NCI-H2029 (cell line): ENCODE results near the gene EPHX1.
A peak's percentile ranks its signal among the peaks of the same experiment; 100 is the strongest.
"Not testable (repeated sequence)": the region's sequence is repeated elsewhere in the genome, so short reads cannot be mapped to it uniquely, and the experiment has no call there.

Experiments
- DNase-seq: peaks from one replicate; lab custom pipeline; 2025; lab: John Stamatoyannopoulos, UW

EPHX1 gene

DNA sequence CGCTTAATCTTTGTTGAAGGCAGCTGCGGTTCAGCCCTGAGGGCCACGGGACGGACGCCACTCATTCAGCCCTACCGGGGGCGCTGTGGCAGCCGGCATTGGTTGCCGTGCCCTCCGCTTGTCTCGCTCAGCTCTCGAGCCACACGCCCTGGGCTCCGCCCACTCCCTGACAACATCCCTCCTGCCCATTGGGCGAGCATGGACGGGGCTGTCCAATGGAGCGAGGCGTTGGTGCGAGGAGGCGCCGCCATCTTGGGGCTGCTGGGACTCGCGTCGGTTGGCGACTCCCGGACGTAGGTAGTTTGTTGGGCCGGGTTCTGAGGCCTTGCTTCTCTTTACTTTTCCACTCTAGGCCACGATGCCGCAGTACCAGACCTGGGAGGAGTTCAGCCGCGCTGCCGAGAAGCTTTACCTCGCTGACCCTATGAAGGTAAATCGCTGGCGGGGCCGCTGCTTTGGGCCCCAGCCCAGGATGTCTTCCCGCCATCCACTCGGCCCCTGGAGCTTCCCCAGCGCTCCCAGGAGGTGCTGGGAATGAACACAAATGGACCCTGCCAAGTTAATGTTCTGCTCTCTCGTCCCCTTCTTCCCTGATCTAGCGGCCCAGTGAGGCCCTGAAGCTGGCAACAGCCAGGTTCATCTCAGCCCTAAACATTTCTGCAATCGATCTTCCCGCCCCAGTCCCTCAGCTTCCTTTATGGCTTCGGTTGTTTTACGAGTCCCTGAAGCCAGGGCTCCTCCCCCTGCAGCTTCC, 32.2 kb upstream of the EPHX1 start, which contains the start of gene SRP9:
Gene SRP9, plus strand, starts transcription at position 244 of the 754 bp plus-strand sequence. Its CDS starts 115 bp downstream, at position 359.
- DNase-seq, result peak; percentile 98

DNA sequence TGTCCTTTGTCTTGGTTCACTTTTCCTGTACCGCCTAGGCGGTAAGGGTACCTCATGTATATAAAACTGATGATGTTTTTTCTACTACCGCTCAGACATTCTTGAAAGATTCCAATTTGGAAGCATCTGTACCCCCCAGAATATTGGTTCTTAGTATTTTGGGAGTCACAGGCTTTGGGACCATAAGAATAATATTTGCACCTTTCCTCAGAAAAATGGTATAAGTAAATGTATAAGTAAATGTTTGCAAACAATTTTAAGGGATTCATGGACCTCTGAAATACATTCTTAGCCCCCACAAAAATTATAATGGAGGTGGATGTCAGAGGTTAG, 31.6 kb upstream of the EPHX1 start:
- DNase-seq, result no peak

DNA sequence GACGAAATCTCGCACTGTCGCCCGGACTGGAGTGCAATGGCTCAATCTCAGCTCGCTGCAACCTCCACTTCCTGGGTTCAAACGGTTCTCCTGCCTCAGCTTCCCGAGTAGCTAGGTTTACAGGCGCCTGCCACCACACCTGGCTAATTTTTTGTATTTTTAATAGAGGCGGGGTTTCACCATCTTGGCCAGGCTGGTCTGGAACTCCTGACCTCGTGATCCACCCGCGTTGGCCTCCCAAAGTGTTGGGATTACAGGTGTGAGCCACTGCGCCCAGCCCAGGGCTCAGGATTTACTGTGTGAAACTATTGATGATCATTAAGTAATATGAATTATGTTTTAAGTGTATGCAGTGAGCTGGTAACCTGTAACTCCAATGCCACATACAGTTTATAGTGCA, 30.8 kb upstream of the EPHX1 start:
- not testable (repeated sequence) for DNase-seq

DNA sequence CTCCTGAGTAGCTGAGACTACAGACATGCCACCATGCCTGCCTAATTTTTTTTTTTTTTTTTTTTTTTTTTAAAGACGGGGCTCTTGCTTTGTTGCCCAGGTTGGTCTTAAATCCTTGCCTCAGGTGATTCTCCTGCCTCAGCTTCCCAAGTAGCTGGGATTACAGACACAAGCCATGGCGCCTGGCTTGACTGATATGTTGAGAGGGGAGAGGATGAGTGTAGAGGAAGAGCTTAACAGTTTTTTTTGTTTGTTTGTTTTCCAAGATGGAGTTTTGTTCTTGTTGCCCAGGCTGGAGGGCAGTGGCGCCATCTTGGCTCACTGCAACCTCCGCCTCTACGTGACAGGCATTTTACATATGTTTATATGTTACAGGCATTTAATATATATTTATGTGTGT, 29.8 kb upstream of the EPHX1 start:
- no peak for DNase-seq

DNA sequence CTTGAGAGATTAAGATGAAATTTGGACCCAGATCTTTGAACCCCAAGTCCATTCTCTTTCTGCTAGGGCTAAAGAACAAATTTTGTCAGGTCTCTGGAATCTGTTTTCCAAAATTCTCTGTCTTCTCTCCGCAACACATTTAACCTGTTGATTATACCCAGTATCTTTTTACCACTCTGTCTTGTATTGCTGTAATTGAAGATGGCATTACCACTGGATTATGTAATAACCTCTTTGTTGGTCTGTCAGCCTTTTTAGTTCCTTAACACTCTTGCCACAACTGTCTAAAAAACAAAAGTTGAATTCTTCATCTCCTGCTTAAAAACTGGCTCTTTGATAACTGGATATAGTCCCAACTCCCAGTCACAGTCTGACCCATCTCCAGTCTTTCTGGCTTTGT, 29.3 kb upstream of the EPHX1 start:
- DNase-seq, result no peak

DNA sequence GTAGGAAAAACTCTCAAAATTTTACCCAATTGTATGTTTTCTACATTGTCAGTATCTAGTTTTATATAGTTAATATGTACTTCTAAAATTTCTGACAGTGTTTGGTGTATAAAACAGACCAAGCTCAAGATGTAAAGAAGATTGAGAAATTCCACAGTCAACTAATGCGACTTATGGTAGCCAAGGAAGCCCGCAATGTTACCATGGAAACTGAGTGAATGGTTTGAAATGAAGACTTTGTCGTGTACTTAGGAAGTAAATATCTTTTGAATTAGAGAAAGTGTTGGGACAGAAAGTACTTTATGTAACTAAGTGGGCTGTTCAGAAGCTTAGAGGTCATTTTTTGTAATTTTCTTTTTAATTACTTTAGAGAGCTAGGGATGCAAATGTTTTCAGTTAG, 20.8 kb upstream of the EPHX1 start:
- not testable (repeated sequence) for DNase-seq

DNA sequence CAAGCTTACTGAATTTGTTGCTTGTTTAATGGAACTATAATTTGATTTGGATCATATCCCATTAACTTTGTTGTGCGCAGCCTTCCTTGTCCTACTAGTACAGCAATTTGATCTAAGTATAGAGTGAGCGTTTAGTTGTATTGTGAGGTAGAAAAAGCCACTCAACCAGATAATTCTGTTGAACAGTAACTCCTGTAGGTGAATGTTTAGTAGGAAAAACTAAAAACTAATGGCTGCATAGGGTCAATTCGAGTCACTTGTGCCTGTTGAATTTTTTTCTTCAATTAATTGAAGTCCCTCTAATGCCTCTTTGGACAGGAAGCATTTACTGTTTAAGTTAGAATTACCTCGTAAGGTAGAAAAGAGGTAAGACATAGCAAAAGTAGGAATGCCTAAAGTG, 15.0 kb upstream of the EPHX1 start:
- no peak for DNase-seq

DNA sequence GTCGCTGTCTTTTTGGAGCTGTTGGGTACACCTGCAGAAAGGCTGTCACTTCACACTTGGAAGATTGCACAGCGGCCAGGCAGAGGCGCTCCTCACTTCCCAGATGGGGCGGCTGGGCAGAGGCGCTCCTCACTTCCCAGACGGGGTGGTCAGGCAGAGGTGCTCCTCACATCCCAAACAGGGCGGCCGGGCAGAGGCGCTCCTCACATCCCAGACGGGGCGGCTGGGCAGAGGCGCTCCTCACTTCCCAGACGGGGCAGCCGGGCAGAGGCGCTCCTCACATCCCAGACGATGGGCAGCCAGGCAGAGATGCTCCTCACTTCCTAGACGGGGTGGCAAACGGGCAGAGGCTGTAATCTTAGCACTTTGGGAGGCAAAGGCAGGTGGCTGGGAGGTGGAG, 13.8 kb upstream of the EPHX1 start:
- not testable (repeated sequence) for DNase-seq

DNA sequence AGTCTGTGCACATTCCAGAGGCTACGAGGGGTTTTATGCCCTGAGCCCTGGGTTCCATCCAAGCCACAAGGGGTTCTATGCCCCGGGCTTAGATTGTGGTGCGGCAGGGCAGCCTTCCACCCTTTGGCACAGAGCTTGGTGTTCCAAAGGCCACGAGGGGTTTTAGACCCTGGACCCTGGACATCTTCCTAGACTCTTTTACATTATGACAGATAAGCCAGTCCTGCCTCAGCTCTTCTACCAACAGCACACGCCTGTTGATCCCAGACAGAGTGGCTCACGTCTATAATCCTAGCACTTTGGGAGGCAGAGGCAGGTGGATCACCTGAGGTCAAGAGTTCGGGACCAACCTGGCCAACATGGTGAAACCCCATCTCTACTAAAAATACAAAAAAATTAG, 8.8 kb upstream of the EPHX1 start:
- DNase-seq, result not testable (repeated sequence)

DNA sequence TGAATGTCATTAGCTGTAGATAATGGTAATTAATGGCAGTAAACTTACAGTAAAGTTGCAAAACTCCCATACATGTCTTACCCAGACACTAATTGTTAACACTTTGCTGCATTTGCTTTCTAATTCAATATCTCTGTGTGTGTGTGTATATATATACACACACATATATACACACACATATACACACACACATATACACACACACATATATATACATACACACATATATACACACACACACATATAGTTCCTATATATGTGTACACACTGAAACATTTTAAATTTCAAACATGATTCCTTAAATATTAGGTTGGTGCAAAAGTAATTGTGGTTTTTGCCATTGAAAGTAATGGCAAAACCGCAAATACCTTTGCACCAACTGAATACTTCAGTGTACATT, 3.7 kb upstream of the EPHX1 start:
- no peak for DNase-seq

DNA sequence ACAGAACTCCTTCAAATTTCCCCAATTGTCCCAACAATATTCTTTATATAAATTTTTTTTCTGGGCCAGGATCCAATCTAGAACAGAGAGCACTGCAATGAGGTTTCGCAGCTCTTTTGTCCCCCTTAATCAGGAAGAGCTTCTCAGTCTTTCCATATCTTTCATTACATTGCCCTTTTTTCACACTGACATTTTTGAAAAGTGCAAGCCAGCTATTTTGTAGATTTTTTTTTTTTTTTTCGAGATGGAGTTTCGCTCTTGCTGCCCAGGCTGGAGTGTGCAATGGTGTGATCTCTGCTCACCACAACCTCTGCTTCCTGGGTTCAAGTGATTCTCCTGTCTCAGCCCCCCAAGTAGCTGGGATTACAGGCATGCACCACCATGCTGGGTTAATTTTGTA, 3.2 kb upstream of the EPHX1 start:
- not testable (repeated sequence) for DNase-seq

DNA sequence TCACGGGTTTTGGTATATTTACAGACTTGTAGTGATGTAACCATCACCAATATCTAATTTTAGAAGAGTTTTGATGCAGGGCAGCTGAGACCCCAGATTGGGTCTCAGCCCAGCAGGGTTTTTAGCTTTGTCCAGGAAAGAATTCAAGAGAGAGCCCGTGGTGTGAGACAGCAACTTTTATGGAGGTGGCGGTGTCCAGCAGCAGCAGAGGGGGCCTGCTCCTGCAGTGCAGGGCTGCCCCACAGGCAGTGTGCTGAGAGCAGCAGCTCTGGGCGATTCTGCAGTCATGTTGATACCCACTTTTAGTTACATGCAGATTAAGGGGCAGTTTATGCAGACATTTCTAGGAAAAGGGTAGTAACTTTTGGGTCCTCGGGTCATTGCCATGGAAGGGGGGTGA, 1.8 kb upstream of the EPHX1 start:
- DNase-seq, result no peak

DNA sequence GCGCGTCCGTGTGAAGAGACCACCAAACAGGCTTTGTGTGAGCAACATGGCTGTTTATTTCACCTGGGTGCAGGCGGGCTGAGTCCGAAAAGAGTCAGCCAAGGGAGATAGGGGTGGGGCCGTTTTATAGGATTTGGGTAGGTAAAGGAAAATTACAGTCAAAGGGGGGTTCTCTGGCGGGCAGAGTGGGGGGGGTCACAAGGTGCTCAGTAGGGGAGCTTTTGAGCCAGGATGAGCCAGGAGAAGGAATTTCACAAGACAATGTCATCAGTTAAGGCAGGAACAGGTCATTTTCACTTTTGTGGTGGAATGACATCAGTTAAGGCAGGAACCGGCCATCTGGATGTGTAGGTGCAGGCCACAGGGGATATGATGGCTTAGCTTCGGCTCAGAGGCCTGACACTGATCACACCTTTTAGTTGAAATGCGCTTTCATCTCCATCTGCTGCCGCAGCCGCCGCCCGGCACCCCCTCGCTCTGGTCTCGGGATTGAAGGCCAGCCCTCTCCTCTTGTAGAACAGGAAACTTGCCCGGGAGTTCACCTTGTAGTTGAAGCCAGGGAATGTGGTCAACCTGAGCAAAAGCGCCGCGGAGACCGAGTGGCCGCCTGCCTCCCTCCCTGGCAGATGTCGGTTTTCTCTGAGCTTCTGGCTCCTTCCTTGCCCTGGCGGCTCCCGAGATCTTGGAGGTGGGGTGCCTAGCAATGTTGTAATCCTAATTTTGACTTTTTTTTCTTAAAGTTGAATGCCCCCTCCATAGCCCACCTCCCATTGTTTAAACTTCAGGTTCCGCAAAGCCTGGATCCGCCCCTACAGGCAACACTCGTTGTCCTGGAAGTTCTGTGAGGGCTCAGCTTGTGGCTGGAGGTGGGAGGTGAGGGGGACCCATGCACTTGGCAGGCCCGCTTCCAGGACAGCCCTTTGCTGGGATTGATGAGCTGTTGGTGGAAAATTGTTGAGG, 935 bp downstream of the EPHX1 start:
- DNase-seq, result not testable (repeated sequence)

DNA sequence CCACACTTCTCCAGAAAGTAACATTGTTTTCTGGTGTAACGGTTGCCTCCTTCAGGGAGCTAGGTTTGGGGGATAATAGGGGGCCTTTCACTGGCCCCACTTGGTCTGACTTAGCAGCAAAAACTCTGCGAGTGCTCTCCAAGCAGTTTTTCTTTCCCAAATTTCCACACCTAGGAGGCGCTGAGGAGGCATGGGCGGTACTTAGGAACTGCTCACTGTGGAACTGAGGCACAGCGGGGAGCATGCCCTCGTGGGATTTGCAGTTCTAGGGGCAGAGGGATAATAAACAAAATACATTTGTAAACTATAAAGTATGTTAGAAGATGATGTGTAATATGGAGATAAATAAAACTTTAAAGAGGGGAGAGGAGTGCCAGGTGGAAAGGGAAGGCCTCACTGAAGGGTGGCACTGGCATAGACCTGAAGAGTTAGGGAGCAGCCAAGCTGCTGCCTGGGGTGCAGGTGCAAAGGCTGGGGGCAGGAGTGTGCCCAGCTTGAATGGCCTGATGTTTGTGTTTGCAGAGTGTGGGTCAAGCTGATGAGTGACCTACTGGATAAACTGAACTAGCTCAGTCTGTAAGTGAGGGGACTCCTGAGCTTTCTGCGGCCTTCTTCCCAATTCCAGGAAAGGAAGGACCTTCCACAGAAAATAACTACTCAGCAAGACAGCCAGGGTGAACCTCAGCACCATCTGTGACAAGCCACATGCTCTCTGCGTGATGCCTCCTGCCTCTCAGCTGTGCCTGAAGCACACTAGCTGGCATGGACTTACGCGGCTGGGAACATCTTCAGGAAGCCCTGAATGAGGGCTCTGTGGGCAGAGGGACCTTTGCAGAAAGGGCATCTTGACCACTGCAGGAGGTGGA, 1.9 kb downstream of the EPHX1 start:
- DNase-seq, result no peak

DNA sequence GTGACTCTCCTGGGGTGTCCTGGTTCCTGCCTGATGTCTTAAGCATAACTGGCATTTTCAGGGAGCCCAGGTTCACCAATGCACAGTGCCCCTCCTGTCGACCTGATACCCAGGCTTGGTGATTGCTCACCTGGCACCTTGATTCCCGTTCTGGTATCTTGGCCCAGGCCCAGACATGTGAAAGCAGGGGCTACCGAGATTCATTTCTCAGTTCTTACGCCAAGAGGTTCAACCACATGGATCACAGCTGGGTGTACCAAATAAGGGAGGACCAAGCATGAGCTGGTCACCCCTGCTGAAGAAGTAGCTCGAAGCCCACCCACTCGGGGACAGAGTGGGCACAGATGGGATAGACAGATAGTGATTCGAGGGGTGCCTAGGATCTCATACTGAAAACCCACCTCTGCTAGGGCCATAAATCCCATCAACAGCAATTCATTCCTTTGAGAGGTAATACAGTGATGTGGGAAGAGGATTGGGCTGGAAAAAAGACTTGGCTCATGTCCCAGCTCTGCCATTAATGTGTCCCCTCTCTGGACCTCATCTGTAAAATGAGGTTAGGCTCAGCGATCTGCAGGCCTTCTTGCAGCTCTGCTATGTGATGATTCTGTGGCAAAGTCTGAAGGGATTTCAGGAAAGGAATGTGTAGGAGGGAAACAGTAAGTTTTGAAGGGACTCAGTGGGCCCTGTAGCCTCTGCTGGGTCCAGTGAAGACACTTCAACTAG, 2.7 kb downstream of the EPHX1 start:
- no peak for DNase-seq

DNA sequence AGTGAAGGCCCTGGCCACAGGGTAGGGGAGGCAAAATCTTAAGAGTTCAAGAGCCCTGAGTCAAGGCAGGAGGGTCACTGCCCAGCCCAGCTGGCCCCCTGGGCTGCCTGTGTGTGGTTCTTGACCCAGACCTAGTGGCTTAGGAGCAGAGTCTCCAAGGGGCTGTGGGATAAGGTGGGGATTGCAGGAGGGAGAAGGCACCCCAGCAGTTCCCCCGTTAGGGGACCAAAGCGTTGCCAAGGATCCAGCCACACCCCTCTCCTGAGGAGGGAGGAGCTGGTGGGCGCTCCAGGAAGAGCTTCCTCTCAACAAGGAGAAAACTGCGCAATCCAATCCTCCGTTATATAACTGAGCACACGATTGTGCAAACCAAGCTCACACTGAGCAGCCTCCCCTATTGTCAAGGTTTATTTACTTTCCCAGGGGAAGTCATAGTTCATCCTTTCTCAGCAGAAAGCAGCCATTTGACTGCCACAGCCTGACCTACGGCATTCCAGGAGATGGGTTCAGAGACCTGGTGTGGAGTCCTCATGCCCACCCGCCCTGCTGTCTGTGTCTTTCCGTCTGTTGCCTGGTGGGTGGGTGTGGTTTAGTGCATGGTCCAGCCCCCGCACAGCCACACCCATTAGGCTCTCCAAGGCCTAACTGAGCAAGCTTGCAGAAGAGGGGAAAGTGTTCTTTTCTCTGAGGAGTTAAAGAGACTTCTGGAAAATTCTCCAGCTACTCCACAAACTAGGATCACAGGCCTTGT, 3.5 kb downstream of the EPHX1 start:
- peak; percentile 81 for DNase-seq

DNA sequence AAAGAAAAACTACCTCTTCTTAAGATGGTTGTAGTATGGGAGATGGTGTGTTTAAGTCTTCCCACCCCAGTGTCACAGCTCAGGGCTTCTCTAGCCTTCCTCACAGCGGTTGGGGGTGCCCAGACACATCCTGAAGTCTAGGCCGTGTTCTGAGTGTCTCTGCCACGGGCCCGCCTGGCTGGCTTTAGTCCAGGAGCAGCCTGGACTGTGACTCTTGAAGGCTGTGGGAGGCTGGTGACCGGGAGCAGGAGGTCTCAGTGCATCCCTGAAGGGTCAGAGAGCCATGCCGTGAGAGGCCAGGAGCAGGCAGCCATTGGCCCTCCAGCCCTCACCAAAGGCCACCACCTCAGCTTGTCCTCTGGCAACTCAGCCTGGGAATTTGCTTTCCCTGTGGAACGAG, 4.5 kb downstream of the EPHX1 start:
- no peak for DNase-seq

DNA sequence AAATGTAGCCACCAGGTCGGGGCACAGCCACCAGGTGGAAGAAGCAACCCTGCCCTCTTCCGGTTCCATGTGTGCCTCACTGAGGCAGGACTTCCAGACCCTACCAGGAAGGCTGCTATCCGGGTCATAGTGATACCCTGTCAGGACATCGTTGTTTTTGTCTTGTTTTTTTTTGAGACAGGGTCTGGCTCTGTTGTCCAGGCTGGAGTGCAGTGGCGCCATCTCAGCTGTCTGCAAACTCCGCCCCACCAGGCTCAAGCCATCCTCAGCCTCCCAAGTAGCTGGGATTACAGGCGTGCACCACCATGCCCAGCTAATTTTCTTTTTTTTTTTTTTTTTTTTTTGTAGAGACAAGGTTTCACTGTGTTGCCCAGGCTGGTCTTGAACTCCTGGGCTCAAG, 5.2 kb downstream of the EPHX1 start:
- DNase-seq, result not testable (repeated sequence)

DNA sequence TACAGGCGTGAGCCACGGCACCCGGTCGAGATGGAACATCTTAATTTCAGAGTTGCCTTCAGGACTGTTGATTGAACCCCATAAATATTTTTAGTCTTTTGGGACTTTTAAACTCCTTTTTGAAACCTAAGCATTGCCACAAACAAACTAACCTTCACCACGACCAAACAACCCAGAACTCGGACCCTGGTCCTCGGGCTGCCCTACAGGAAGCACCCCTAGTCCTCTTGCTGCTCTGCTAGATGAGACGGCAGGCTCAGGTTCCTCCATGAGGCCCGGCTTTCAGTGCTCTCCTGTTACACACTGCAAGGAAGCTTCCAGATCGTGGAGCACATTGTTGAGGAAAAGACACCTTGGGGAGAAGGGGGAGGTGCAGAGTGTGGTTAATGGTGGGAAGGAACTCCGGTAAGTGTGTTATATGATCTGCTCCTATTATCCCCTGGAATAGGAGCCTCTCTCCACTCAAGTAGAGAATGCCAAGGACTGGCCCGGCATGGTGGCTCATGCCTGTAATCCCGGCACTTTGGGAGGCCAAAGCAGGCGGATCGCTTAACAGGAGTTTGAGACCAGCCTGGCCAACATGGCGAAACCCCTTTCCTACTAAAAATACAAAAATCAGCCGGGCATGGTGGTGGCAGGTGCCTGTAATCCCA, 5.7 kb downstream of the EPHX1 start:
- DNase-seq, result peak; percentile 79
